ENCODE data around the gene ETNK1.

GRCh38 chr12:22577667-22578066 is 47.3 kb upstream of the ETNK1 start:
- TF ChIP-seq EZH2 (IDR thresholded peaks at IDR 0.05; ENCODE audit: insufficient read depth, poor library complexity, severe bottlenecking) (no peak), EZH2phosphoT487 (IDR thresholded peaks at IDR 0.05; ENCODE audit: insufficient read depth, low read depth) (no peak)

Measured in GM23248 (cell line).